ENCODE measurements around the gene RBM4B.

The RBM4B gene

DNA sequence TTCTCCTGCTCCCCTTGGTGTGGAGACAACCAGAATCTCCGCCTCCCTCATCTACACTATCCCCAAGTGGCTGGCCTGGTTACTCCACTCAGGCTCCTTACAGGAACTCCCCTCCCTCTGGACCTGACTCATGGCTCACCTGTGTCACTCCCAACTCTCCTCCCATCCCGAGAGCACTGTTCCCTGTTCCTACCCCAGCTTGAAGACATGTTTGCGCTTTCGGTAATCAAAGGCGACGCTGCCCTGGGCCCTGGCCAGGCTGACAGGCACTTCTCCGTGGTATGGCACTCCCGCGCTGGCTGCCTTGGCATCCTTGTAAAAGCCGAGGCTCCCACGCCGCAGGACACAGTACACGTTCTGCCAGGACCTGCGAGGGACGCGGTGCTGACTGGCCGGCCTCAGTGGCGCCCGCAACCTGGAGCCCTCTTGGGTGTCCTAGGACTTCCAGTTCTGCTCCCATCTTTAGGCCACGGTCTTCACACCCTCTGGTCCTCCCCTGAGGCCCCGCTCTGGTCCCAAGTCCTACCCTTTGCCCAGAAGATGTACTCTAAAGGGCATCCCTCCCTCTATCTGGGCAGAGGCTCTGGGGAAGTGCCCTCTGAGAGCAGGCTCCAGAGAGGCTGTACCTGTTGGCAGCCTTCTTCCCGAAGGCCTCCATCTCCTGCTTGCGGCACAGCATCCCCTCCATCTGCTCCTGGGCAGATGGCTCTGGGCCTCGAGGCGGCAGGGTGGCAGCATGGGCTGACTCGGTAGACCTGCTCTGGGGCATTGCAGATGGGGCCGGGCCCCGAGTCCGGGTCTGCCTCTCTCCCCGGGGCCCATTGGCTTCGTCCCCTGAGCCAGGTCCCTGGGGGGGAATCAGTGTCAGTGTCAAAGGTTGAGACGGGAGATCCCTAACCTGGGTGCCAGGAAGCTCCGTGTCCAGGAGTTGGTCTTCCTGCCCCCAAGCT lies 9.4 kb upstream of the RBM4B start:
- in situ Hi-C loops (cut with HindIII; ENCODE audit: low sequenced_read_pairs), result no loop called here
- DNase-seq (ENCODE audit: low read depth), result no peak
- no peak overlapping the region for H3K4me3 ChIP-seq (ENCODE audit: low read depth, low read length)

DNA sequence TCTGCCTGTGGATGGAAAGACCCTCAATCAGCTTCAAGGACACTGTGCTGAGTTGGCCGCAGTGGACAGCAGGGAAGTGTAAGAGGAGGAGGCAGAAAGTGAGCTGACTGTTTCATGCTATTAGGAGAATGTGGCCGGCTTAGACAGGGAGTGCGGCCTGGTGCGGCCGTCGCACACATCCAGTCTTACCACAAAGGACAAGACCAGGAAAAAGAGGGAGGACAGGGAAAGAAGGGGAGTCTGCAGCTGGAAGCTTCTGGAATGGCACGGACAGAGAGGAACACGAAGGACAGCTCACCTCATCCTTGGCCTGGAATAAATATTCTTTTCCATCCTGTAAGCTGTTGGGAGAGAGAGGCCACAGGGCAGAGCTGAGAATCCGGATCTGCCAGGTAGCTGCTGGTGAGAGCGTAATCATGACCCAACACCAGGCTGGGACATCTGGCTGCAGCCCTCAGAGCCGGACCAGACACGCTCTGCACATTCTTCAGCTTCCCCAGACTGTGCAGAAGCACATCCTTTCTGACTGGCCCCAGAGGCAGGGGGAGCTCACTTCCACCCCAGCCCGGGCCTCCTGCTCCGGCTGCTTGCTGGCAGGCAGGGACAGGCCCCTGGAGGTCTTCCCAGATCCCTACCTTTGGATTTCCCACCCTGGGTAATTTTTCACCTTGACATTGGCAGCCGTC lies 8.6 kb upstream of the RBM4B start:
- TF ChIP-seq CTCF (IDR thresholded peaks at IDR 0.05; ENCODE audit: low read depth, low read length, missing control alignments), result no peak
- no peak overlapping the region for H3K4me3 ChIP-seq (ENCODE audit: low read depth, low read length)
- in situ Hi-C loops (cut with HindIII; ENCODE audit: low sequenced_read_pairs), result no loop called here
- DNase-seq (ENCODE audit: low read depth), result no peak

More for the DNA sequence above, 9.4 kb upstream of the RBM4B start:
- TF ChIP-seq CTCF (IDR thresholded peaks at IDR 0.05; ENCODE audit: low read depth, low read length, missing control alignments), result no peak

DNA sequence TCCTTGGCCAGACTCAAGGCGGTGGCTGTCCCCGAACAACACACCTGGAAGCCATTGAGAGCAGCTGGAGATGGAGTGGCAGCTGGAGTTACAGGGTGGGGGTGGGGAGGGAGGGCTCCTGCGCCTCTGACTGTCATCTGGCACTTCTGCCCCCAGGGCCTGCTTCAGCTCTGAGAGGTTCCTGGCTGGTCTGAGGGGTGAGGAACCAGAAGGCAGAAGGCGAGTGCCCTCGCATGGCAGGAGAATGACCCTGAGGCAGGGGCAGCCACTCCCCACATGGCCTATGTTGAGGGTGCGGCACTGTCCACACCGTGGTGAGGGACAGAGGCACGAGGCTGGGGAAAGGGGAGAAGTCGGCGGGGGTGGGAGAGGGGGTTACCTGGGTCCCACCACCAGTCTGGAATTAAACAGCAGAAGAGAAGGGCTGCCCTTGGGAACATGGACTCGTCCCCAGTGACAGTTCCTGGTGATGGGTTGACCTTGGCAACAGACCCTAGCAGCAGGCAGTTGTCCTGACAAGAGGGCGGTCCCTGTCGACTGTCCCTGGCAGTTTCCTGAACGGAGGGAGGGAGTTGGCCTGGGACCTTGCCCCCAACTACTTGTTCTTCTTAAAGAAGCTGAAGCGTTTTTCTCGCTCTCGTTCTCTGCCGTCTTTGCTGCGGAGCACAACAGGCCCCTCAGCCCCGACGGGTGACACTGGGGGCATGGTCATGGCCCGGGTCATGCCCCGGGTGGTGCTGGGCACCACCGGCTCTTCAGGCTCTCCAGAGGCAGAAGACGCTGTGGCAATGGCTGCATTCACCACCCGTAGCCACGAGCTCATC lies 7.8 kb upstream of the RBM4B start:
- TF ChIP-seq CTCF (IDR thresholded peaks at IDR 0.05; ENCODE audit: low read depth, low read length, missing control alignments), result no peak
- DNase-seq (ENCODE audit: low read depth), result no peak
- in situ Hi-C loops (cut with HindIII; ENCODE audit: low sequenced_read_pairs), result no loop called here
- no peak overlapping the region for H3K4me3 ChIP-seq (ENCODE audit: low read depth, low read length)

DNA sequence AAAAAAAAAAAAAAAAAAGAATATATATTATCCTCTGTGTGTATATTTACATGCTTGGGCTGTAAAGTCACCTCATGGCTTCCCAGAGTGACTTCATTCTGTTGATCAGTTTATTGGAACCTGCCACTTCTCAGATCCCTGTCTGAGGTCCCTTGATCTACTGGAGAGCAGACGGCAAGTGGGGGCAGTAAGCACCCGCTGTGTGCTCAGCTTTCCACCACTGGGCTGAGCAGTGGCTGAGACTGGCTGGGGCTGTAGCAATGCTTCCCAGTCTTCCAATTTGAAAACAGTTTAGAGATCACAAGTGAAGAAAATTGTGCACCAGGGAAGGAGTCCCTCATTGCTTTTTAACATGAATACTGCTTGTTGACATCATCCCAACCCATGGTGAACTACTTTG lies 6.9 kb upstream of the RBM4B start:
- H3K4me3 ChIP-seq (ENCODE audit: low read depth, low read length), result no peak overlapping the region
- in situ Hi-C loops (cut with HindIII; ENCODE audit: low sequenced_read_pairs), result no loop called here
- DNase-seq (ENCODE audit: low read depth), result no peak
- no peak for TF ChIP-seq CTCF (IDR thresholded peaks at IDR 0.05; ENCODE audit: low read depth, low read length, missing control alignments)

- no peak for TF ChIP-seq CTCF (IDR thresholded peaks at IDR 0.05; ENCODE audit: low read depth, low read length, missing control alignments)
- no peak overlapping the region for H3K4me3 ChIP-seq (ENCODE audit: low read depth, low read length)
- in situ Hi-C loops (cut with HindIII; ENCODE audit: low sequenced_read_pairs), result no loop called here
- no peak for DNase-seq (ENCODE audit: low read depth)
Observed at GRCh38 chr11:66683877-66684276, 6.2 kb upstream of the RBM4B start.

- in situ Hi-C loops (cut with HindIII; ENCODE audit: low sequenced_read_pairs), result no loop called here
- DNase-seq (ENCODE audit: low read depth), result no peak
- H3K4me3 ChIP-seq (ENCODE audit: low read depth, low read length), result no peak overlapping the region
- TF ChIP-seq CTCF (IDR thresholded peaks at IDR 0.05; ENCODE audit: low read depth, low read length, missing control alignments), result no peak
Observed at GRCh38 chr11:66680966-66681645, 3.4 kb upstream of the RBM4B start.

Data from astrocyte of the cerebellum (primary cell).